Raji (cell line): ENCODE results near the gene TAF15.

Experiments used
- POLR2A ChIP-seq: IDR thresholded peaks from 2 replicates; pipeline ENCODE4 v1.6.1; 2011; ENCODE audit warnings: low read depth, low read length, control low read depth; ENCODE audit not compliant: insufficient read depth

Gene TAF15

GRCh38 chr17:35892091-35893035 lies 83.1 kb downstream of the TAF15 start:
- TF ChIP-seq POLR2A = no peak

DNA sequence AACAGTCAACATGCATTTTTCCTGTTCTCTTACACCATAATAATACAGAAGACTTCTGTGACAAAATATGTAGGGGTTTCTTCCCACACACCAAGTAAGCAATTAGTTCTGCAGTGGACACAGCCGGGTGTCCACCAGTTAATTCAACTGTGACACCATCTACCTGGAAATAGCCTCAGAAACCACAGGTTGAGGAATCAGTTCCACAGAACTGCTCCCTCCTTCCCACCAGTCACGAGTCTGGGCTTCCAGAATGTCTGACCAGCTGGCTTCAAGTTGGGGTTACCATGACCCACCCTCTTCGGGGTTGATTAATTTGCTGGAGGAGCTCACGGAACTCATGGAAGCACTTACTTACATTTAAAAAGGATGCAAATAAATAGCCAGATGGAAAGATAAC lies 84.5 kb downstream of the TAF15 start:
- TF ChIP-seq POLR2A = no peak

GRCh38 chr17:35894206-35894605 lies 84.9 kb downstream of the TAF15 start:
- no peak for TF ChIP-seq POLR2A

DNA sequence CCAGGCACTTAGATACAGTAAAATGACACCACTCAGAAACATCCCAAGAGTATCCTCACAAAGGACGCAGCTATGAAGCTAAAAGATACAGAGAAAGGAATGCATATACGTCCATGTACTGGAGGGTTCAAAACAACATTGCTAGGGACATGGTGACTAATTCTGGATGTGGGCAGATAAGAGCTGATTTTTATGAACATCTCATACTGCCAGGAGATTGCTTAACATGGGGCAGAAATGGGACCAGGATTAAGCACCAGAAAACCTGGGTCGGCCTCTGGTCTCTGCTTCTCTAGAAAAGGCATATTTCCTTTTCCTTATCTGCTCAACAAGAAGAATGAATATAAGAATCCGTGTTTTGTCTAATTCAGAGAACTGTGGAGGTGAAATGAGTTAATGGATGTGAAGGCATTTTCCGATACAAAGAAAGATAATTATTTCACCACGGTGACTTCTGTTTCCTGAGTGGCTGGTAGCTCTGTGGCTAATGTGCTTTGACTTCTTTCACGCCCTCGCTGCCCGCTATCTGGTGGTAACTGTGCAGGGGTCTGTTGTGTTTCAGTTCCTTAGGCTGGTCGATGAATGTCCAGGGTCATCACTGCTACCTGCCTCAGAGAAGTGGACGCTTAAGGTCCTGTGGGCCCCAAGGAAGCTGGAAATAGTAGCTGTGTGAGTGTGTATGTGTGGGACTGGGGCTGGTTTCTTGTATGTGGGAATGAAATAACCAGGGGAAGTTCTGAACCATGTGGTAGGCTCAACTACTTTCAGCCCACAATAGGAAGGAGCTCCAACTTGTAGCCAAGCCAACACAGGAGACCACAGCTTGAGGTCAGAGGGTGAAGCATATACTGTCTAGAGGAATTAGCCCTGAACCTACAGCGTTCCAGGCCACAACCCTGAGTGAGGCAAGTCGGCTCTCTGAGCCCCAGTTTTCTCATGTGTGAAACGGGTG lies 86.6 kb downstream of the TAF15 start:
- no peak for TF ChIP-seq POLR2A
